Mesenteric fat pad (tissue), 1 donor: Measurements from ENCODE around the gene RIPOR3. TPM values are rescaled to one million over a fixed set of nuclear protein-coding genes. Genes with fewer than 3 reads are reported as not detected.
"Not testable (repeated sequence)": the region's sequence is repeated elsewhere in the genome, so short reads cannot be mapped to it uniquely, and the experiment has no call there.

ENCODE experiments used
- DNase-seq: peaks from one replicate; pipeline ENCODE4 v3.0.0-alpha.2; 2020; ENCODE audit warnings: low spot score
- total RNA-seq: library from RNA; stranded (reverse); fragmentation: NEBNext Ultra II Directional; extraction: Animal tissue kit (Norgen Biotek cat#: 25700); gene quantifications from one replicate; pipeline ENCODE4 v1.2.1, GENCODE V29; 2021
- donor health status: DM: yes; HTN: yes; CAD: no.

RIPOR3 gene
- total RNA-seq, 1 donor from 2014 or later, result 19.7 TPM

DNA sequence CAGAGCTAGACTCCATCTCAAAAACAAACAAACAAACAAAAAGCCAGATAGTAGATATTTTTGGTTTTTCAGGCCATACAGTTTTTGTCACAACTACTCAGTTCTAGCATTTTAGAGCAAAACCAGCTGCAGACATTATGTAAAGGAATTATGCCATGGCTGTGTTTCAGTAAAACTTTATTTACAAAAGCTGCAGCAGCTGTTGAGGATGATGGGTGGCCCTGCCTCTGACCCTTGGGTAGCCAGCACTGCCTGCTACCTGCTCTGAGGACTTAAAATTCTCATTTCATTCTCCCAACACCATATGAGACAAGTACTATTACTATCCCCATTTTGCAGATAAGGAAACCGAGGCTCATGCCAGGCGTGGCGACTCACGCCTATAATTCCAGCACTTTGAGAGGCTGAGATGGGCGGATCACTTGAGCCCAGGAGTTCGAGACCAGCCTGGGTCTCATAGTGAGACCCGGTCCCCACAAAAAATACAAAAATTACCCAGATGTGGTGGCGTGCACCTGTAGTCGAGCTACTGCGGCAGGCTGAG lies 56.3 kb downstream of the RIPOR3 start:
- no peak for DNase-seq

DNA sequence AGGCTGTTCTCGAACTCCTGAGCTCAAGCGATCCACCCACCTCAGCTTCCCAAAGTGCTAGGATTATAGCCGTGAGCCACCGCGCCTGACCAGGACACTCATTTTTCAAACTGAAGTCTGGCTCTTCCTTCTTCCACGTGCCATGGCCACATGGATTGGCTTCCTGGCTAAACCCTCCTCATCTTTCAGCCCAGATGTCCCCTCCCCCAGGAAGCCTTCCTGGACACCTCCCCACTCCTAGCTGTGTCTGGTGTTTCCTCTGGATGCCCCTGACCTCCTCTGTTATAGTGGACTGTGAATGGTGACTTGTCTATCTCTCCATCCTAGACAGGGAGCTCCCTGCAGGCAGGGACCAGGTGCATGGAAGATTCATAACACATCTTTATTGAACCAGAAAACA lies 57.2 kb downstream of the RIPOR3 start:
- DNase-seq, result no peak

DNA sequence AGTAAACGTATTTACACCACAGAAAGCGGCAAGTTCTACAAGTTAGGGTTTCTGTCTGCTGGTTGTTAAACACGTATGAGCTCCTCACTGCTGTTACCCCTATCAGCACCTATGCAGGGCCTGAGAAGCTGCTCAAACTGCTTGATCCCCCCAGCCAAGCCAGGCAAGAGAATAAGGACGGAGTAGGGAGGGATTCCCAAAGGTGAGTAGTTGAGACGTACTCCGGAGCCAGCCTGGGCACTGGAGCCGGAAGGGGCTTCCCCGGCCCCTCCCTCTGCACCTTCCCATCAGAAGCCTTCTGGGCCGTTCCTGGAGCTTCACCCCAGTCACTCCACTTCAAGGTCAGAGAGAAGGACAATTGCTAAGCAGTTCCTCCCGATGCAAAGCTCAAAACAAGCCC lies 58.0 kb downstream of the RIPOR3 start:
- DNase-seq, result no peak

DNA sequence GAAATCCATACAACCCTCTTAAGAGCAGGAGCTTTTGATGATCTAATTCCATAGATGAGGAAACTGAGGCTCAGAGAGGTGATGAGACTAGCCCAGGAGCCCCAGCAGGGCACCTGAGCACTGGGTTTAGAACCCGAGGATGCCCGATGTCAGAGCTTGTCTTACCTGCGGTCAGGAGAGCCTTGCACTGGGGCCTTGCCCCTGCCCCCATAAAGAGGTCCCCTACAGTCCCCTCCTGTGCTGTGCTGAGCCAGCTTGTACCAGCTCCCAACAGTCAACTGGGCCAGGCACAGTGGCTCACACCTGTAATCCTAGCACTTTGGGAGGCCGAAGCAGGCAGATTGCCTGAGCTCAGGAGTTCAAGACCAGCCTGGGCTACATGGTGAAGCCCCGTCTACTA lies 58.6 kb downstream of the RIPOR3 start:
- no peak for DNase-seq

DNA sequence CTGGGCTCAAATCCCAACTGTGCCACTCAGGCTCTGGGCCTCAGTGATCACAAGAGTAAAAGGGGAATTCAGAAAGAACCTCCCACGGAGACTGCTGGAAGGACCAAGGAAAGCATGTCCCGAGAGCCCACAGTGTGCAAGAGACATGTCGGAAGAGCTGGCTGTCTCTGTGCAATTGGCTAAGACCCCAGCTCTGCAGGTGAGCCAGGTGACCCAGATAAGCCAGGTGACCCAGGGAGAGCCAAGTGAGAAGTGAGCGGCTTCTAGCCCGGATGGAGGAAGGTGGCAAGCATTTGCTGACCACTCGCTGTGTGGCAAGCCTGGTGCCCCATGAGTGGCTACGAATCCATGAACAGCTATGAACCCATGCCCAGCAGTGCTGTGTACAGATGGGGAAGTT lies 59.1 kb downstream of the RIPOR3 start:
- no peak for DNase-seq

DNA sequence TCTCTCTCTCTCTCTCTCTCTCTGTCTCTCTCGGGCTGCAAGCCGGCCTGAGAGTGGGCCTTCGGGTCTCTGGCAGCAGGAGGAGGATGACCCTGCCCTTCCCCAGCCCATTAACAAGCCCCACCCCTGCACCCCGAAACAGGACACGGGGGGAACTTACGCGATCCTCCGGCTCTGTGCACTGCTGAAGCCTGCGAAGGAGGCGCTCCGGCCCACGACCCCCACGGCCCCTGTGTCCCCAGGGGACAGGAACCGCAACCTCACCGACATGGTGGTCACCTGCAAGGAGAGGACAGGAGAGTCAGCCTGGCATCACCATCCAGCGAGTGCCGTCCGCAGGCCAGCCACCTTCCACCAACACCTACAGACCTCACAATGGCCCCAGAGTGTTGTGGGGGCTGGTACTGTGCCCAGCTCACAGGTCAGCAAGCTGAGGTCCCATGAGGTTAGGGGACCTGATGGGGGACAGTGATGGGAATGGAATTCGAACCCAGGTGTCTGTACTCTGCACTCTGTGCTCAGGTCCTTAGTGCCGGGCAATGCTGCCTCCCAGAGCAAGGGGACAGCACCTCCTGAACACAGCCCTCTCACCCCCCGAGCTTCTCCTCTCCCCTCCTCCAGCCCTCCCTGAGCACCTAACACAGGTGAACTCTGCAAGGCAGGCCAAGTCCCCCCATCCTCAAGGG lies 60.6 kb downstream of the RIPOR3 start:
- no peak for DNase-seq

DNA sequence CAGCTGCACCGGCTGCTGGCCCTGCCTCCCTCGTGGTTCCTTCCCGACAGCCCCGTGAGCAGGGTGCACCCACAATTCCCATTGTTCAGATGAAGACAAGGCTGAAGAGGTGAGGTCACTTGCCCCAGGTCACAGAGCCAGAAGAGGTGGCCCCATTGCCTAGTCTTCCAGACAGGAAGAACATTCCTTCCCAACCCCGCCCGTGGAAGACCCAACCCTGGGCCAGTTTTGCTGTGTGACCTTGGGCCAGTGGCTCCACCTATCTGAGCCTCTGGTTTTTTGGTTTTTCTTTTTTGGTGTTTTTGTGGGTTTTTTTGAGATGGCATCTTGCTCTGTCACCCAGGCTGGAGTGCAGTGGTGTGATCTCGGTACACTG lies 61.7 kb downstream of the RIPOR3 start:
- DNase-seq, result no peak

DNA sequence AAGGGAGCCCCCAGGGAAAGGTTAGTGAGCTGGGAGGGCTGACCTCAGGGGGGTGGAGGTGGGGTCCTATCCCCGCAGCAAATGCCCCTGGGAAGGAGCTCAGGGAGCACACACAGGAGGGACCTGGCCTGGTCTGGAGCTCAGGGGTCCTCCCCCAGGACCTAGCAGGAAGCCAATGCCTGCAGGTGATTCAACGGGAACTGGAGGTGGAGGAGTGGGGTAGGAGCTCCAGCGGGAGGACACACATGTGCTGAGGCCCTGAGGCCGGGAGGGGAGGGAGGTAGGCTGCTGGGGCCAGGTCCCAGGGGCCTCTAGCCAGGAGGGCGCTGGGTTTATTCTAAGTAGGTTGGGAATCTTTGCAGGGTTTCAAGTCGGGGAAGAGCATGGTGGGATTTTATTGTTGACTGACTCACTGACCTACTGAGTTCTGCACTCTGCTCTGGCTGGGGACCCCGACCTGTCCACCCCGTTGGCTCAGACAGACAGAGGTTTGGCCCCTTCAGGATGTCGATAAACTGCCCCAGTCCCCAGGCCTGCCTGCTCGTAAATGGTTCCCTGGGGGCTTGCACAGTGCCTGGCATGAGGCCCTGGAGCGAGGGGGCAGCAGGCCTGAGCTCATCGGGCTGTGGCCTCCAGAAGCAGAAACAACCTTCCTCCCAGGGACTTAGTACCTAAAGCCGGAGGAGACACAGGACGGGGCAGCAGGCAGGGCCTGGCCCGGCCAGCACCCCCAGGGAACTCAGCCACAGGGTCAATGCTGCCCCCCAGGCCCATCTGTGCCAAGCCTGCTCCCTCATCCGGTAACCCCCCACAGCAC lies 62.3 kb downstream of the RIPOR3 start:
- no peak for DNase-seq

DNA sequence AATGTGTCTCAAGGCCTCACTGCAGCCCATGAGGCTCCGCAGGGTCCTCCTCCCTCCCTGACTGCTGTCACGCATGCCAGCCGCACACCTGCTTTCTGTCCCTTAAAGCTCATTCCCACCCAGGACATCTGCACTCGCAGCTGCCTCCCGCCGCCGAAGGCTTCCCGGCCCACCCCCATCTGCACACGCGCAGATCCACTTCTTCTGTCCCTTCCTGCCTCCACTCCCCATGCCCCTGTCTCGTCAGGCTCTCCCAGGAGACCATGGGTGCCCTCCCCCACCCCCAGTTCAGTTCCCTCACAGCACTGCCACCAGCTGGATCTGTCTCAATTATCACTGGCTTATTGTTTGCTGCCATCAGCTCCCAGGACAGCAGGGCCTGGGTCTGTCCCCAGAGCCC lies 63.0 kb downstream of the RIPOR3 start:
- DNase-seq, result no peak

DNA sequence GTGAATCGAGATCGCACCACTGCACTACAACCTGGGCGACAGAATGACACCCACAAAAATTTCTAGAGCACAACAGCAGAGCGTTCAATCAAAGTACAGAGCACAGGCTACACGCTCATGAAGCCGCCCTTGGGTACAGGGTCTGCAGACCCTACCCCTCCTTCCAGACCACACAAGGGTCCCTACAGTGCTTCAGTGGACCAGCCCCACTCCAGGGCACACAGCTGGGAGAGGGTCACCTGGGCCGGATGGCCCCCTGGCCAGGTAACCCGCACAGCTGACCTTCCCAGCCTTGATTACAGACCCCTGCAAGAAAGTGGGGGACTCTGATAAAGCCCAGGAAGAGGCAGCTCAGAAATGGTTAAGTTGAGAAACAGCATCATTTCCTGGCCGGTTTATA lies 63.6 kb downstream of the RIPOR3 start:
- DNase-seq, result no peak

DNA sequence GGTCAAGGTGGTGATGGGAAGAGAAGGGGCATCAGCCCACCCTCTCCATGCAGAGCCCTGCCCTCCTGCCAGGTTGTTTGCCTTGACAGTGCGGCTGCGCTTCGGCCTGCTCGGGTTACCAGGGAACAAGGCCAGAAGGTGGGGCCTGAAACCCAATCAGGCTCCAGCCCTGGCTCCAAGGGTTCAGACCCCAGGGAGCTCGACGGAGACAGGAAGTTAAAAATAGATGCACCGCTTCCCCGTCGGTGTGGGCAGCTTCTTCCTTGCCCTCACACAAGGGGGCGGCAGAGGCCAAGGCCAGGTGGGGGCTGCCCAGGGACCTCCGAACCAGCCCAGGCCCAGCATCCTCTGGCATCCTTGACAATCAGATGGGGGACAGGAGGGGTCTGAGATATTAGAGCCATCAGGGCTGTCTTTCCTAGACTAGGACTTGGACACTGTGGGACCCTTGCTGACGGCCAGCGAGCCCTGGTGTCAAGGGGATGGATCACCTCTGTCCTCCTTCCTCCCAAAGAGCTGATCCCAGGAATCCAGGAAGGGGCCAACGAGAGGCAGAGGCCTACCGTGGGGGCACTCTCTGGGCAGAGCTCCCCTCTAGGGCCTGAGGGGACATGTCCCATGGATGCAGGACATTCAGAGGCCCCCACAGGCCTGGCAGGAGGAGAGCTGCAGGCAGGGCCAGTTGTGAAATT lies 65.2 kb downstream of the RIPOR3 start:
- no peak for DNase-seq

DNA sequence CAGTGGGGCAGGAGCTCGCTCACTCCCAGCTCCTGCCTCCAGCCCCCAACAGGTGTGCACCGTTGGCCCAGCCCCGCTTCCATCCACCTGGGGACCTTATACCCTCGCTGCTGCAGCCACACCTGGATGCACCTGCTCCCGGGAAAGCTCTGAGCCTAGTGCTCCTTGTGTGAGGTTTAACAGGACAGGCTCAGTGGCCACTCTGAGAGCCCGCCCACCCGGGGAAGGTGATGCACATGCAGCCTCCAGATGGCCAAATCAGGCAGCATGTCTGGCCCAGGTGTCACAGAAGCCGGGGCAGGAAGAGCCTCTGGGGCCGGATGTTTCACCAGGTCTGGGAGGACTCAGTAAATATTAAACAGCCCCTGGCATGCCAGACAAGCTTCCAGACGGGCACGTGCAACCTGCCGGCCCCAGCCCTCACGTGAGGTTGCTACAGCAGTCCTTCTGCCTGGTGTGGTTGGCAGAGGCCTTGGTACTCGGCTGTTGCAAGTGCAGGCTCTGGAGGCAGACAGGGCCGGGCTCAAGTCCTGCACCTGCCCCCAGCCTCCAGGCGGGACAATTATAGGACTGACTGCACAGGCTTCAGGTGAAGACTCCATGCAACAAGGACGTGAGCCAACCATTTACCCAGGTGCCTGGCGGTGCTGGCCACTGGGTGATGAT lies 66.9 kb downstream of the RIPOR3 start:
- no peak for DNase-seq

DNA sequence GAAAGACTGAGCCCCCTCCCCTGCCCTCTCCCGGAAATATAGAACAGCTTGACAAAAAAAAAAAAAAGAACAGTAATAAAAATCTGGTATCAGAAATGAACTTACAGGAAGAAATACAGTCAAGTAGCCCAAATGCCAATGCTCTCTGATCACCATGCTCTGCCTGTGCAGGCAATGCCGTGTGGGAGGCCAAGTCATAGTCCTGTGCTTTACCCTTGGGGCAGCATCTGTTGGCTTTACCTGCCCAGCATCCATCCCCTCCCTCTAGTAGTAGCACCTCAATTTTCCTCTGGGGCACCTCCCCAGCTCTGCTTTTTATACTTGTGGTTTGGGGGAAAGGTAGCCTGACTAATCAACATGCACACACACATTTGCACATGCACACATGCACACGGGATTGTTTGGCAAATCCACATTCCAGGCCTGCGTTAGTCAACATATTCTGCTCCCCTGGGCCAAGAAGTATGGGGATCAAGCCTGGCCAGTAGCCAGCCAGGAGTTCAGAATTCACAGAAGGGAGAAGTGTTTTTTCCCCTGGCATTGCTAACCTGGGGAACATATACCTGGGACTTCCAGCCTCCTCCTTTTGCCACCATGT lies 70.2 kb downstream of the RIPOR3 start:
- no peak for DNase-seq

DNA sequence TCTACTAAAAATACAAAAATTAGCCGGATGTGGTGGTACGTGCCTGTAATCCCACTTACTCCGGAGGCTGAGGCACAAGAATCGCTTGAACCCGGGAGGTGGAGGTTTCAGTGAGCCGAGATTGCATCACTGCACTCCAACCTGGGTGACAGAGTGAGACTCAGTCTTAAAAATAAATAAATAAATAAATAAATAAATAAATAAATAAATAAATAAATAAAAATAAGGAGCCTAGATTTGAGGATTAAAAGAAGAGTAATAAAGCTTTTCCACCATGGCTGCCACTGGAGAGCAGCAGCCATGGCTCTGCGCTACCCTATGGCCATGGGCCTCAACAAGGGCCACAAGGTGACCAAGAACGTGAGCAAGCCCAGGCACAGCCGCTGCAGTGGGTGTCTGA lies 70.9 kb downstream of the RIPOR3 start:
- not testable (repeated sequence) for DNase-seq

DNA sequence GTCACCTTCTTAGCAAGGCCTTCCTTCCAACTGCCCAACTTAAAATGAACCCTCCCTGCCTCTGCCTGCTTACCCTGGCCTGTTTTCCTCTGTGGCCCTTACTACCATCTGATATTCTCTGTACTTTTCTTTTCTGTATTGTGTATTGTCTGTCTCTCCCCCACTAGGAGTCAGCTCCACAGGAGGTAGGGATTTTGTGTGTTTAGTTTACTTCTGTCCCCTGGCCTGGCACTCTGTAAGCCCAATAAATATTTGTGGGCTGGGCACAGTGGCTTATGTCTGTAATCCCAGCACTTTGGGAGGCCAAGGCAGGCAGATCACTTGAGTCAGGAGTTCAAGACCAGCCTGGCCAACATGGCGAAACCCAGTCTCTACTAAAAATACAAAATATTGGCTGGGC lies 72.8 kb downstream of the RIPOR3 start:
- DNase-seq, result no peak

DNA sequence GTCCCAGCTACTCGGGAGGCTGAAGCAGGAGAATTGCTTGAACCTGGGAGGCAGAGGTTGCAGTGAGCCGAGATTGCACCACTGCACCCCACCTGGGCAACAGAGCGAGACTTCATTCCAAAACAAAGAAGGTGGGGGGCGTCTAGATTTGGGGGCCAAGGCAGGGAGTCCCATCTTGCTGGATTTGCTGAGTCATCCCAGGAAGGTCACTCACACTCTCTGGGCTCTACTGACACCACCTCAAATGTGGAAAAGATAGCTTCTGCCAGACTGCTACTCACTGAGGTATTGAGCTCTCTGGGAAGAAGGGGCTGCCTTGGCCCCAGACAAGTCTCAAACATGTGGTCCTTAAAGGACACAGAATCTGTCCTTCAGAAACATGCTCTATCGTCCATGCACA lies 74.3 kb downstream of the RIPOR3 start:
- DNase-seq, result no peak

DNA sequence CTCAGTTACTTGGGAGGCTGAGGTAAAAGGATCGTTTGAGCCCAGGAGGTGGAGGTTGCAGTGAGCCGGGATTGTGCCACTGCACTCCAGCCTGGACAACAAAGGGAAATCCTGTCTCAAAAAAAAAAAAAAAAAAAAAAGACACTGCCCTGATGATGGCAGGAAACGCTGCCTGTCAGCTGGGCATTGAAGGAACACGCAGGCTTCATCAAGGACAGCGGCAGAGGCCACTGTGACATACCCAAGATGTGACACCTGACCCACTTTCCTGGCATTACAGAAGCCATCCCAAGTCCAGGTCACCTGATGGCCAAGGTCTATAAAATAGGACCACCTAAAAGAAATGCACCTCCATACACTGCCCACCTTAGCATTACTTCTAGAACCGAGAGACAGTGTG lies 75.9 kb downstream of the RIPOR3 start:
- DNase-seq, result no peak

DNA sequence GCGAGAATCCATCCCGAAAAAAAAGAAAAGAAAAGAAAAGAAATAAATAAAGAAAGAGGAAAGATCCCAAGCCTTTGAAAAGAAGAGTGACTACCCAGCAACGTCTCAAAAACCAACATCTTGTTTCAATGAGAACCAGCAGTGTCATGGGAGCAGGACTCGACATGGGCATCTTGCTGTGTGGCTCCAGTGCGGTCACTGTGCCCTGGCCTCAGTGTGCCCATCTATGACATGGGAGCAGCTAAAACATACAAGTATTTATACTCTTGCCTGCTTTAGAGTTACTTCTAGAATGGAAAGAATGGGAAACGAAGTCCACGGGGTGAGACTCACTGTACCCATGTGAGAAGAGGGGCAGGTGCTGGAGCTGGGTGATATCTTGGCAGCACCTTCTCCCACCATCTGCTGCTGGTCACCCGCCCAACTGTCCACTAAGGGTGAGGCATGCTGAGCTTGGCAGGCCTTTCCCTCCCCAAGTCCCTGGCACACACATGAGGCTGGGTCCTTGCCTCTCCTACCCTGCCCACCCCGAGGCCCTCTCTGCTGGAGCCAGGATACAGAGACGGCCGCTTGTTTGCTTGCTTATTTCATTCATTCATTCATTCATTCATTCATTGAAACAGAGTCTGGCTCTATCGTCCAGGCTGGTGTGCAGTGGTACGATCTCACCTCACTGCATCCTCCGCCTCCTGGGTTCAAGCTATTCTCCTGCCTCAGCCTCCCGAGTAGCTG lies 77.7 kb downstream of the RIPOR3 start:
- no peak for DNase-seq

DNA sequence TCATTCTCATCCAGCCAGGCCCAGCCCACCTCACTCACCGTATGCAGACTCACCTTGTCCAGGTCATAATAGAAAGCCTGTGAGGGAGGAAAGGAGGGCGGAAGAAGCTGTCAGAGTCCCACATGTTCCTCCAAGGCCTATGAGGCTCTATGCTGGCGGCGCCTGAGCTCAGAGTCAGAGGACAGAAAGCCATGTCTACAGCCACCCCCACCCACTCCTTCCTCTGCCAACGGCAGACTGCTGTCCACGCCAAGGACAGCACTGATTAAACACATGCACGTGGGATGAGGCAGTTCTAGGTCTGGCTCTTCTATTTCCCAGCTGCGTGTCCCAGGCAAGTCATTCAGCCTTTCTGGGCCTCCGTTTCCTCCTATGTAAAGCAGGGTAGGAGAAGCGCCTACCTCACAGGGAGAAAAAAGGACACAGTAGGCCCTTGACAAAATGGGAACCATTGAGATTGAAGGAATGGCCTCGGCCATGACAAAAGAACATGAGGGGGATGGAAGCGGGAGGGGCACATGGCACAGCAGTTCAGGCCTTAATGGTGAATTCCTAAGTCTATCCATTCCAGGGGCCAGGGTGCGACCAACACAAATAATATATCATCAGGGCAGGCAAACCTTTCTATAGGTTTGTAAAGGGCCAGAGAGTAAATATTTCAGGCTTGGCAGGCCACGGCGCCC lies 80.1 kb downstream of the RIPOR3 start:
- DNase-seq, result no peak

DNA sequence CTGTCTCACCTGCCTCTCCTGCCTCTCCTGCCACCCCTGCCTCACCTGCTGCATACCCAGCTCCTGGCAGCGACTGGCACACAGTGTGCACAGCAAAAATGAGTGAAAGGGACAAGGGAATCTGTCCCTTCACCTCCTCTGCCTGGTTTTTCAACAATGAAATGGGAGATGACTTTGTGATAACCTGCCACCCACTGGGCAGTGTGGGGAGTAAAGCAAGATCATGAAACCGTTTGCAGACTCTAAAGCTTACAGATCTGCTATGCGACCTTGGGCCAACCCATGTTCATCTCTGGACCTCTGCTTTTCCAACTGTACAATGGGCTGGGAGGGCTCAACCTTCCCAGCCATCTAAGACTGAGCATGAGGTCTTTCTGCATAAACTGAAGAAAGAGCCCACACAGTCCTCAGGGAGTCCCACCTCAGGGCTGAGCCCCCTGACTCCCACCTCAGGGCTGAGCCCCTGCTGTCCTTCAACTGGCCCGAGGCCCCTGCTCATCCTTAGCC lies 81.1 kb downstream of the RIPOR3 start:
- no peak for DNase-seq
